HepG2 (cell line): ENCODE data around the gene ATP13A4.

Experiments used
- FOXK1 ChIP-seq: sonication (generic); formaldehyde crosslinking; IDR thresholded peaks from 2 replicates; pipeline ENCODE4 v1.4.0; 2020; ENCODE audit warnings: low read depth, missing genetic modification reagents, borderline replicate concordance
- TF ChIP-seq, protein P1 (sequence below): sonication (generic); formaldehyde crosslinking; IDR thresholded peaks from 2 replicates; pipeline ENCODE4 v1.4.0; 2020; ENCODE audit warnings: missing genetic modification reagents, borderline replicate concordance

DNA sequence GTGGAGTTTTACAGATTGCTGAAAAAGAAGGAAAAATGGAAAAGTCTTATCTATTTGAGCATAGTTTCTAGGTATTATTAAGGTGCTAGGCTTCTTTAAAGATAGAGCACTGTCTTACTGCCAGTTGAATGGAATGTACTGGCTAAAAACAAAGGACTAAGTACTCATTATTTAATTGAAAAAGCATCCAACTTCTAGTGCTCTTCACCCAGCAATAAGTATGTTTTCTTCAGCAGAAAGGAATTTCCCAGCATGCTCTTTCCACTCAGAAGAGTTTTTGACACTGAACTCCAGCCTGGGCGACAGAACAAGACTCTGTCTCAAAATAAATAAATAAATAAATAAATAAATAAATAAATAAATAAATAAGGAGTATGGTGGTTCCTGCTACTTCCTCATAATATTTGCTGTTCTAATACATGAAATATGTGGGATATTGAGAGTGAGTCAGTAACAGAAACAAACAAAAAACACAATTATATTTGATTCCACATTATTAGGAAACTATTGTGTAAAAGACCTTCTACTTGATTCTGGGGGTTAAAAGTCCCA lies 70.6 kb downstream of the ATP13A4 start:
- TF ChIP-seq, protein P1, sequence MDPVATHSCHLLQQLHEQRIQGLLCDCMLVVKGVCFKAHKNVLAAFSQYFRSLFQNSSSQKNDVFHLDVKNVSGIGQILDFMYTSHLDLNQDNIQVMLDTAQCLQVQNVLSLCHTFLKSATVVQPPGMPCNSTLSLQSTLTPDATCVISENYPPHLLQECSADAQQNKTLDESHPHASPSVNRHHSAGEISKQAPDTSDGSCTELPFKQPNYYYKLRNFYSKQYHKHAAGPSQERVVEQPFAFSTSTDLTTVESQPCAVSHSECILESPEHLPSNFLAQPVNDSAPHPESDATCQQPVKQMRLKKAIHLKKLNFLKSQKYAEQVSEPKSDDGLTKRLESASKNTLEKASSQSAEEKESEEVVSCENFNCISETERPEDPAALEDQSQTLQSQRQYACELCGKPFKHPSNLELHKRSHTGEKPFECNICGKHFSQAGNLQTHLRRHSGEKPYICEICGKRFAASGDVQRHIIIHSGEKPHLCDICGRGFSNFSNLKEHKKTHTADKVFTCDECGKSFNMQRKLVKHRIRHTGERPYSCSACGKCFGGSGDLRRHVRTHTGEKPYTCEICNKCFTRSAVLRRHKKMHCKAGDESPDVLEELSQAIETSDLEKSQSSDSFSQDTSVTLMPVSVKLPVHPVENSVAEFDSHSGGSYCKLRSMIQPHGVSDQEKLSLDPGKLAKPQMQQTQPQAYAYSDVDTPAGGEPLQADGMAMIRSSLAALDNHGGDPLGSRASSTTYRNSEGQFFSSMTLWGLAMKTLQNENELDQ (CRISPR knock-in tag), result no peak
- TF ChIP-seq FOXK1, result no peak
